Epithelial cell of esophagus (primary cell): ENCODE results near the gene PTP4A2.

Experiments used
- DNase-seq: peaks from one replicate; pipeline ENCODE4 v3.0.0; 2010; ENCODE audit warnings: low read depth
- H3K4me3 ChIP-seq: 2 replicates; pipeline ENCODE4 v1.5.1; 2011; ENCODE audit warnings: mild to moderate bottlenecking, low read length, control low read depth
- CTCF ChIP-seq: IDR thresholded peaks from 2 replicates; pipeline ENCODE4 v1.5.1; 2011; ENCODE audit warnings: low read depth, mild to moderate bottlenecking, low read length, control low read depth, inconsistent platforms; ENCODE audit not compliant: insufficient read depth; ENCODE audit errors: missing control alignments

Gene PTP4A2

GRCh38 chr1:31980835-31981455, 42.8 kb upstream of the PTP4A2 start:
- TF ChIP-seq CTCF = no peak
- no peak overlapping the region for H3K4me3 ChIP-seq
- DNase-seq = no peak

GRCh38 chr1:31978843-31979400, 40.8 kb upstream of the PTP4A2 start:
- no peak for TF ChIP-seq CTCF
- H3K4me3 ChIP-seq = no peak overlapping the region
- DNase-seq = no peak

GRCh38 chr1:31977385-31978131, 39.4 kb upstream of the PTP4A2 start:
- peak; percentile 69 for DNase-seq
- TF ChIP-seq CTCF = peak; percentile 38
- no peak overlapping the region for H3K4me3 ChIP-seq

GRCh38 chr1:31976401-31976800, 38.2 kb upstream of the PTP4A2 start:
- H3K4me3 ChIP-seq = no peak overlapping the region
- DNase-seq = peak; percentile 54
- no peak for TF ChIP-seq CTCF

GRCh38 chr1:31970873-31971272, 32.7 kb upstream of the PTP4A2 start:
- no peak overlapping the region for H3K4me3 ChIP-seq
- DNase-seq = no peak
- TF ChIP-seq CTCF = no peak

- DNase-seq = no peak
- H3K4me3 ChIP-seq = no peak overlapping the region
- TF ChIP-seq CTCF = no peak
Observed at GRCh38 chr1:31961536-31961935, 23.4 kb upstream of the PTP4A2 start.
